ENCODE results near the gene JMJD1C. TPM values are rescaled to one million over a fixed set of nuclear protein-coding genes. Genes with fewer than 3 reads are reported as not detected.

JMJD1C gene
- total RNA-seq, 1 donor from 2014 or later = 34.6 TPM

DNA sequence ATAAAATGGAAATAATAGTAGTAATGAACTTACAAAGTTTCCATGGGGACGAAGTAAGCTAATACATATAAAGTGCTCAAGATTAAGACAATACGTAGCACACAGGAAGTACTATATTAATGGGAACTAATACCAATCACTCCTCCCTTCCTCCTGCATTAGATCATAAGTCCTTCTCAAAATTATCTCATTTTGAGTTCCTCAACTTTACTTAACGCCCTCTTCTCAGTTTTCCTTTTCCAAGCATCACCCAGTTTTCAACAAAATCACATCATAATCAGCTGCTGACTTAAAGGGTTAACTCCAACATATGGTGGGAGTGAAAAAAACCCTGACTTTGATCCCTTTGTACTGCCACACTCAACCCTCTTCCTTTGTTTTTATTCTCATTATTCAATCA, 24.4 kb downstream of the JMJD1C start:
- intact Hi-C loops (cut with micrococcal nuclease) = no loop called here
- H3K4me1 ChIP-seq = peaks cover 77% of the 10 kb centered on the region
- no peaks in the 10 kb centered on the region for H3K9me3 ChIP-seq (replicated peaks)
- H3K27me3 ChIP-seq (ENCODE audit: low read depth) = no peaks in the 10 kb centered on the region
- TF ChIP-seq, protein P1, sequence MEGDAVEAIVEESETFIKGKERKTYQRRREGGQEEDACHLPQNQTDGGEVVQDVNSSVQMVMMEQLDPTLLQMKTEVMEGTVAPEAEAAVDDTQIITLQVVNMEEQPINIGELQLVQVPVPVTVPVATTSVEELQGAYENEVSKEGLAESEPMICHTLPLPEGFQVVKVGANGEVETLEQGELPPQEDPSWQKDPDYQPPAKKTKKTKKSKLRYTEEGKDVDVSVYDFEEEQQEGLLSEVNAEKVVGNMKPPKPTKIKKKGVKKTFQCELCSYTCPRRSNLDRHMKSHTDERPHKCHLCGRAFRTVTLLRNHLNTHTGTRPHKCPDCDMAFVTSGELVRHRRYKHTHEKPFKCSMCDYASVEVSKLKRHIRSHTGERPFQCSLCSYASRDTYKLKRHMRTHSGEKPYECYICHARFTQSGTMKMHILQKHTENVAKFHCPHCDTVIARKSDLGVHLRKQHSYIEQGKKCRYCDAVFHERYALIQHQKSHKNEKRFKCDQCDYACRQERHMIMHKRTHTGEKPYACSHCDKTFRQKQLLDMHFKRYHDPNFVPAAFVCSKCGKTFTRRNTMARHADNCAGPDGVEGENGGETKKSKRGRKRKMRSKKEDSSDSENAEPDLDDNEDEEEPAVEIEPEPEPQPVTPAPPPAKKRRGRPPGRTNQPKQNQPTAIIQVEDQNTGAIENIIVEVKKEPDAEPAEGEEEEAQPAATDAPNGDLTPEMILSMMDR (IDR thresholded peaks at IDR 0.05; ENCODE audit: borderline replicate concordance) = no peak
- no peak overlapping the region for H3K4me3 ChIP-seq
- no peak overlapping the region for H3K27ac ChIP-seq (replicated peaks)
- H3K36me3 ChIP-seq = no peaks in the 10 kb centered on the region
- DNase-seq = no peak

DNA sequence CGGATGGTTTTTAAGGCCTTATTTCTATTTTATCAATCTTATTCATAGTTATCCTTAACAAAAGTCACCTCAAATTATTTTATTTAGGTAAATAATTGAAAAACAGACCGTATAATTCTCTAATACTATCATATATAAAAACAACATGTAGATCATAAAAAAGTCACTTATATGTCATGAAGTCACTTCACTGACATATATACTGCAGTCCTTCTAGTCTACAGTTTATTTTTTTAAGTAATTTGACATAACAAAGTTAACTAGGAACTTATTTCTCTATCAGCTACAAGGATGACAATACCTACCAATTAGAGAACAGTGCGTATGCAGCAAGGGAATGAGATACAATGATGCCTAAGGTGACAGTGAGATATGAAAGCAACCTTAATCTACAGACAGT, 26.2 kb downstream of the JMJD1C start:
- no peak overlapping the region for H3K27ac ChIP-seq (replicated peaks)
- H3K27me3 ChIP-seq (ENCODE audit: low read depth) = no peaks in the 10 kb centered on the region
- TF ChIP-seq, protein P1 (IDR thresholded peaks at IDR 0.05; ENCODE audit: borderline replicate concordance) = no peak
- peaks cover 83% of the 10 kb centered on the region for H3K4me1 ChIP-seq
- no peak for DNase-seq
- H3K9me3 ChIP-seq (replicated peaks) = no peaks in the 10 kb centered on the region
- intact Hi-C loops (cut with micrococcal nuclease) = no loop called here
- no peaks in the 10 kb centered on the region for H3K36me3 ChIP-seq
- H3K4me3 ChIP-seq = no peak overlapping the region

- Histone ChIP-seq H3K9me3 (replicated peaks) (no peaks in the 10 kb centered on the region), H3K36me3 (no peaks in the 10 kb centered on the region), H3K27me3 (ENCODE audit: low read depth) (no peaks in the 10 kb centered on the region), H3K27ac (replicated peaks) (no peak overlapping the region), H3K4me1 (peaks cover 87% of the 10 kb centered on the region), H3K4me3 (no peak overlapping the region)
- intact Hi-C loops (cut with micrococcal nuclease) = no loop called here
- DNase-seq = no peak
- TF ChIP-seq, protein P1 (IDR thresholded peaks at IDR 0.05; ENCODE audit: borderline replicate concordance) = no peak
Measured at GRCh38 chr10:63438506-63439498, 27.0 kb downstream of the JMJD1C start.

- H3K4me3 ChIP-seq = no peak overlapping the region
- H3K27me3 ChIP-seq (ENCODE audit: low read depth) = no peaks in the 10 kb centered on the region
- intact Hi-C loops (cut with micrococcal nuclease) = no loop called here
- H3K9me3 ChIP-seq (replicated peaks) = no peaks in the 10 kb centered on the region
- peaks cover 92% of the 10 kb centered on the region for H3K4me1 ChIP-seq
- H3K27ac ChIP-seq (replicated peaks) = no peak overlapping the region
- no peaks in the 10 kb centered on the region for H3K36me3 ChIP-seq
- TF ChIP-seq, protein P1 (IDR thresholded peaks at IDR 0.05; ENCODE audit: borderline replicate concordance) = no peak
- no peak for DNase-seq
Measured at GRCh38 chr10:63437116-63437949, 28.4 kb downstream of the JMJD1C start.

- Histone ChIP-seq H3K27me3 (ENCODE audit: low read depth) (no peaks in the 10 kb centered on the region), H3K27ac (replicated peaks) (no peak overlapping the region)
Measured at GRCh38 chr10:63436225-63436624, 29.6 kb downstream of the JMJD1C start.

More at GRCh38 chr10:63436225-63436624, 29.6 kb downstream of the JMJD1C start:
- Histone ChIP-seq H3K36me3 (no peaks in the 10 kb centered on the region), H3K4me3 (no peak overlapping the region), H3K4me1 (peaks cover 92% of the 10 kb centered on the region), H3K9me3 (replicated peaks) (no peaks in the 10 kb centered on the region)
- TF ChIP-seq, protein P1 (IDR thresholded peaks at IDR 0.05; ENCODE audit: borderline replicate concordance) = no peak
- intact Hi-C loops (cut with micrococcal nuclease) = no loop called here
- DNase-seq = no peak
